ENCODE results near the gene TNS1. TPM values are rescaled to one million over a fixed set of nuclear protein-coding genes. Genes with fewer than 3 reads are reported as not detected.

TNS1 gene
- total RNA-seq, 1 donor from 2014 or later, result 0.24 TPM

- Histone ChIP-seq H3K27ac (no peak overlapping the region), H3K4me1 (peaks cover 12% of the 10 kb centered on the region), H3K9me3 (ENCODE audit: low read depth) (no peaks in the 10 kb centered on the region), H3K9ac (no peak overlapping the region), H3K4me2 (no peak overlapping the region), H3K27me3 (no peaks in the 10 kb centered on the region), H3F3A (ENCODE audit: low read depth) (no peaks in the 10 kb centered on the region), H3K36me3 (no peaks in the 10 kb centered on the region), H3K4me3 (no peak overlapping the region), H4K20me1 (ENCODE audit: low read depth) (no peaks in the 10 kb centered on the region), H2AFZ (replicated peaks) (no peak overlapping the region), H3K79me2 (ENCODE audit: low read depth) (no peaks in the 10 kb centered on the region)
- no peaks in the 10 kb centered on the region for H3K27me3 Mint-ChIP-seq (ENCODE audit: insufficient read depth, low read depth)
- H3K4me3 Mint-ChIP-seq, result no peak overlapping the region
- H3K36me3 Mint-ChIP-seq, result no peaks in the 10 kb centered on the region
- DNase-seq (ENCODE audit: low spot score), result no peak
- no peak for TF ChIP-seq EZH2phosphoT487 (IDR thresholded peaks at IDR 0.05)
- TF ChIP-seq EZH2 (IDR thresholded peaks at IDR 0.05), result no peak
- TF ChIP-seq, protein P1, sequence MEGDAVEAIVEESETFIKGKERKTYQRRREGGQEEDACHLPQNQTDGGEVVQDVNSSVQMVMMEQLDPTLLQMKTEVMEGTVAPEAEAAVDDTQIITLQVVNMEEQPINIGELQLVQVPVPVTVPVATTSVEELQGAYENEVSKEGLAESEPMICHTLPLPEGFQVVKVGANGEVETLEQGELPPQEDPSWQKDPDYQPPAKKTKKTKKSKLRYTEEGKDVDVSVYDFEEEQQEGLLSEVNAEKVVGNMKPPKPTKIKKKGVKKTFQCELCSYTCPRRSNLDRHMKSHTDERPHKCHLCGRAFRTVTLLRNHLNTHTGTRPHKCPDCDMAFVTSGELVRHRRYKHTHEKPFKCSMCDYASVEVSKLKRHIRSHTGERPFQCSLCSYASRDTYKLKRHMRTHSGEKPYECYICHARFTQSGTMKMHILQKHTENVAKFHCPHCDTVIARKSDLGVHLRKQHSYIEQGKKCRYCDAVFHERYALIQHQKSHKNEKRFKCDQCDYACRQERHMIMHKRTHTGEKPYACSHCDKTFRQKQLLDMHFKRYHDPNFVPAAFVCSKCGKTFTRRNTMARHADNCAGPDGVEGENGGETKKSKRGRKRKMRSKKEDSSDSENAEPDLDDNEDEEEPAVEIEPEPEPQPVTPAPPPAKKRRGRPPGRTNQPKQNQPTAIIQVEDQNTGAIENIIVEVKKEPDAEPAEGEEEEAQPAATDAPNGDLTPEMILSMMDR (IDR thresholded peaks at IDR 0.05), result no peak
- peaks cover 30% of the 10 kb centered on the region for H3K4me1 Mint-ChIP-seq
- no peaks in the 10 kb centered on the region for H3K9me3 Mint-ChIP-seq
- H3K27ac Mint-ChIP-seq, result no peak overlapping the region
Observed at GRCh38 chr2:217752714-217753459, 249.9 kb downstream of the TNS1 start.

DNA sequence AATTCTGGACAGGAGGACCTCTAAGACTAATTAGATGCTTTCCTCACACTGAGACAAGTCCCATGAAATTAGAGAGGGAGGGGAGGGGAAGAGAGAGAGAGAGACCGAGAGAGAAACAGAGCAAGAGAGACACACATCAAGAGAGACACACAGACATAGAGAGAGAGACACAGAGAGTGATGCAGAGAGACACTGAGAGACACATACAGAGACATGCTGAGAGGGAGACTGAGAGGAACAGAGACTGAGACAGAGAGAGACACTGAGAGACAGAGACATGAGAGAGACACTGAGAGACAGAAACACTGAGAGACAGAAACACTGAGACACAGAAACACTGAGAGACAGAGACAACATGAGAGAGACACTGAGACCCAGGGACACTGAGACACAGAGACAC lies 250.8 kb downstream of the TNS1 start:
- TF ChIP-seq, protein P1 (IDR thresholded peaks at IDR 0.05), result no peak
- TF ChIP-seq EZH2phosphoT487 (IDR thresholded peaks at IDR 0.05), result no peak
- TF ChIP-seq EZH2 (IDR thresholded peaks at IDR 0.05), result no peak
- DNase-seq (ENCODE audit: low spot score), result no peak
- no peak overlapping the region for H3K27ac ChIP-seq
- no peak overlapping the region for H3K9ac ChIP-seq
- peaks cover 12% of the 10 kb centered on the region for H3K4me1 ChIP-seq
- Mint-ChIP-seq H3K36me3 (no peaks in the 10 kb centered on the region), H3K27ac (peak overlapping the region; percentile 3), H3K9me3 (no peaks in the 10 kb centered on the region), H3K4me1 (peaks cover 38% of the 10 kb centered on the region), H3K27me3 (ENCODE audit: insufficient read depth, low read depth) (no peaks in the 10 kb centered on the region), H3K4me3 (no peak overlapping the region)
- no peak overlapping the region for H3K4me3 ChIP-seq
- H3K27me3 ChIP-seq, result no peaks in the 10 kb centered on the region
- no peak overlapping the region for H3K4me2 ChIP-seq
- no peaks in the 10 kb centered on the region for H3F3A ChIP-seq (ENCODE audit: low read depth)
- H3K9me3 ChIP-seq (ENCODE audit: low read depth), result no peaks in the 10 kb centered on the region
- no peak overlapping the region for H2AFZ ChIP-seq (replicated peaks)
- H3K79me2 ChIP-seq (ENCODE audit: low read depth), result no peaks in the 10 kb centered on the region
- no peaks in the 10 kb centered on the region for H3K36me3 ChIP-seq
- no peaks in the 10 kb centered on the region for H4K20me1 ChIP-seq (ENCODE audit: low read depth)

DNA sequence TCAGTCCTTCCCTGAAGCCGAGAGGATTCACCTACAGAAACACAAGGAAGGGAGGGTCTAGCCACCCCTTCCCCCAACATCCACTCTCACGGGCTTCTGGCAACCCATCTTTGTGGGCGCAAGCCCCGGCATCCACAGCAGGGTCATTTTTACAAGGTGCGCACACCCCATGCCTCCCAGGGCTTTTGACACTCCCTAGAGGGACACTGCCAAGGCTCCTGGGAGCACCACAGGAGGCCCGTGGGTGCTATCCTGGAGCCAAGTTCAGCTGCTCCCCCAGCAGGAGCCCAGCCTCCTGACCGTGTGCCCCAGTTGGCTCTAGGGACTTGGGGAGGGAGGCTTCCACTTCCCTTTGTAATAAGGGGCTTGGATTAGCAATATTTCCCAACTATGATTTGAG lies 251.6 kb downstream of the TNS1 start:
- Mint-ChIP-seq H3K27ac (no peak overlapping the region), H3K27me3 (ENCODE audit: insufficient read depth, low read depth) (peaks cover 2% of the 10 kb centered on the region), H3K36me3 (no peaks in the 10 kb centered on the region), H3K9me3 (no peaks in the 10 kb centered on the region), H3K4me1 (peaks cover 36% of the 10 kb centered on the region), H3K4me3 (no peak overlapping the region)
- H2AFZ ChIP-seq (replicated peaks), result no peak overlapping the region
- H4K20me1 ChIP-seq (ENCODE audit: low read depth), result no peaks in the 10 kb centered on the region
- H3K27me3 ChIP-seq, result no peaks in the 10 kb centered on the region
- no peaks in the 10 kb centered on the region for H3K36me3 ChIP-seq
- H3K4me1 ChIP-seq, result peaks cover 12% of the 10 kb centered on the region
- no peak overlapping the region for H3K4me3 ChIP-seq
- H3F3A ChIP-seq (ENCODE audit: low read depth), result no peaks in the 10 kb centered on the region
- no peak overlapping the region for H3K4me2 ChIP-seq
- no peak overlapping the region for H3K27ac ChIP-seq
- TF ChIP-seq, protein P1 (IDR thresholded peaks at IDR 0.05), result no peak
- TF ChIP-seq EZH2 (IDR thresholded peaks at IDR 0.05) (no peak), EZH2phosphoT487 (IDR thresholded peaks at IDR 0.05) (no peak)
- no peak for DNase-seq (ENCODE audit: low spot score)
- H3K9me3 ChIP-seq (ENCODE audit: low read depth), result no peaks in the 10 kb centered on the region
- H3K79me2 ChIP-seq (ENCODE audit: low read depth), result no peaks in the 10 kb centered on the region
- H3K9ac ChIP-seq, result no peak overlapping the region

Small RNA genes lying within 50 kb of the gene (microRNA-seq; reads per million reads assigned to microRNA genes)
- gene MIR6809, result not detected

Small RNA genes lying within 50 kb of the gene (small RNA-seq; reads per million reads assigned to genes)
- not detected for gene MIR6809

Other genes with a start within 250 kb of the TNS1 start
- gene RUFY4, start 66.3 kb upstream of the TNS1 start, total RNA-seq (ENCODE audit: low replicate concordance), result not detected in 2 replicates
- not detected in 2 replicates for gene CXCR2, start 123.0 kb upstream of the TNS1 start, total RNA-seq (ENCODE audit: low replicate concordance)
- gene CXCR1, start 164.0 kb upstream of the TNS1 start, total RNA-seq (ENCODE audit: low replicate concordance), result not detected in 2 replicates
- gene ARPC2, start 214.2 kb upstream of the TNS1 start, total RNA-seq (ENCODE audit: low replicate concordance), result 151 and 155 TPM in 2 replicates